GM19467 (cell line): Measurements from ENCODE around the gene RAB20.
"Not testable (repeated sequence)": the region's sequence is repeated elsewhere in the genome, so short reads cannot be mapped to it uniquely, and the experiment has no call there.

Experiments
- ATAC-seq: cut with Tn5 transposase; IDR thresholded peaks from one replicate; pipeline ENCODE4 v1.9.1; 2021; ENCODE audit warnings: mild to moderate bottlenecking, moderate library complexity; ENCODE audit not compliant: unreplicated experiment

Gene RAB20

GRCh38 chr13:110555601-110556223, 5.8 kb downstream of the RAB20 start:
- no peak for ATAC-seq

DNA sequence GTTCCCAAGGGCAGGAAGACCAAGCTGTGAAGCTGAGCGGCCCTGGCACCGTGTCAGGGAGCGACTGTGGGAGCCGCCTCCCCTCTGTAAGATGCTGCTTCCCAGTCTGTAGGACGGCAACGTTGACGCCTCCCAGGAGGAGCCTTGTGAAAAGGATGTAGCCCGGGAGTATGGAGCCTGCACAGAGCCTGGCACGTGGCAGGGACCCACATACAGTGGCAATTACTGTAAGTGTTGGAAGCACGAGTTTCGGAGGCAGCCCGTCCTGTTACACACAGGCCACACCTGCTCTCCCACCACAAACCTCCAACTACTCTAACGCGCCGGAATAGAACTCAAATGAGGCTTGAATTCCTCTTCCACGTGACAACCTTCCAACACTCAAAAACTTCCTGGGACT, 6.6 kb downstream of the RAB20 start:
- no peak for ATAC-seq

- no peak for ATAC-seq
Measured at GRCh38 chr13:110554227-110554836, 7.2 kb downstream of the RAB20 start.

- no peak for ATAC-seq
Measured at GRCh38 chr13:110553417-110553816, 8.1 kb downstream of the RAB20 start.

DNA sequence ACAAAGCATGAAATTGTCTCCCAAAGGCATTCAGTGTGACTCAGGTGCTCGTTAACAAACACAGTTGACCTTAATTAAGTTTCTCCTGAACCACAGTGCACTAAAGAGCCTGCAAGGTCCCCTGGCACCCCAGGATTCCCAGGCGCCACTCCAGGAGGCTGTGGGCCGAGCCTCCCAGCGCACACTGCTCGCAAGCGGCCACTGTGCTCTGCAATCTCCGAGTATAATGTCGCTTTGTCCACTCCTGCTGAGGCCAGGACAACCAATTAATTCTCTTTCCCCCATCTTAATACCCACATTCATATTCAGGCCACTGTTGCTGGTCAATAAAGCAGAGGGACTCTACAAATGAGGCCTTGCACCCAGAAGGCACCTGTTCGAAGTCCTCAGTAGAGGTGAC, 8.8 kb downstream of the RAB20 start:
- ATAC-seq: no peak

DNA sequence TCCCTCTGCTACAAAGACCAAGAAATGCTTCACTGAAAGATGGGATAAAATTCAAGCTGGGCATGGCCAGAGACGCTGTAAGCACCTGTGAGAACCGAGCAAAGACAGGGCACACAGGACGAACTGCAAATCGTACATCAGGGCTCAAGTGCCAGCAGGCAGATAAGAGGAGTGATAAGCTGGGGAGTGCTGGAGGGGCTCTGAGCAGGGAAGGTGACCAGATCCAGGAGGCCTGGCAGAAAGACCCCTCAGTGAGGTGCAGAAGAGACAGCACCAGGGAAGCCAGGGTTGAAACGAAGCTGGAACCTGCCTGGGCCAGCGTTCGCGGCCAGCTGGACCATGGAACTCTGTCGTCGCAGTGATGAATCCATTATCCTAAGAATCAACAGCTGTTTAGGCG, 10.2 kb downstream of the RAB20 start:
- ATAC-seq: no peak

GRCh38 chr13:110549795-110550160, 11.7 kb downstream of the RAB20 start:
- no peak for ATAC-seq

DNA sequence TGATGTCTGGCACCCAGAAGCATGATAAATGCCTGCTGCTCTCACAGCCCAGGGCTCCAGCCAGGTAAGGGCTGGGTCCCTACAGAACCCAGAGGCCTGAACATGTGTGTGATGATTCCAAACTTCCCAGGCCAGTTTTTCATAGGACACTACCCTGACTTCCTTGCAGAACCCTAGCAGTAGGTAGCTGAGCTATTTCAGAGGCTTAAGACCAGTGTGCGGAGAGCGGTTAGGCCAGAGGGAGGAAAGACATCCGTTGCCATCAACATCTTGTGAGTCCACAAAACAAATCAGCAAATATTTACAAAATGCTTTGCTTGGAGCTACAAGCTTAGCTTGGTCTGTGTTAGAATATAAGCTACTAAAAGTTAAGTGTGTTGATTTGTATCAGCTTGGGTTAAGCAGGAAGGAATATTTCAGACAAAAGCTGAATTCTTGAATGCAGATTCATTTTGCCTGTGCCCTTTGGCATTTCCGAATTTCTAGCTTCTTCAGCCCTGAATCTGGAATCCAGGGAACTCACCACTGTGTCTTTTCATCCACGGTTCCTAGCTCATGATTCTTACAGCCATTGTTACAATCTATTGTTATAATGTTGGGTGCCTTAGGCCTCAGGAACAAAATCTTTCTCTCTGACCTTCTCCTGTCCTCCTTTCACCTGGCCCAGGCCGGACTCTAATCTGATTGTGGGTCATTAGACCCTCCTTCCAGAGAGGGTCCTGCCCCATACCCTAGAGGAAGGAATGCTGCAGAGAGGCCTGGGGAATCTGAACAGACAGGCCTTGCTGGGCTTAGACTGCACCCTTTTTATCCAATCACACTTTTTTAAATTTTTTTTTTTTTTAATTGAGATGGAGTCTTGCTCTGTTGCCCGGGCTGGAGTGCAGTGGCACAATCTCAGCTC, 12.4 kb downstream of the RAB20 start:
- no peak for ATAC-seq

DNA sequence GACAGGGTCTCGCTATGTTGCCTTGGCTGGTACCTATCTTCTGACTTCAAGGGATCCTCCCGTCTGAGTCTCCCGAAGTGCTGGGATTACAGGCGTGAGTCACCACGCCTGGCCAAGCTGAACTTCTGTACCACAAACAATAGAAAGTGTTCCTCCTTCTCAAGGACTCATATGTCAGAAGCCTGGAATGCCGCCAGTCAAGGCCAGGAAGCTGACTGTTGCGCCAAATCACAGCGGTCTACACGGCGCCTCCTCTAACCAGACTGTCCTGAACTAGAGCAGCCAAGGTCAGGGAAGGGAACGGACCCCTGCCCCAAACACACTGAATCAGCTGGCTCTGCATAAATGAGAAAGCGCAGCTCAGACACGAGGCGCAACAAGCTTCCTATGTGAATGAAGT, 14.6 kb downstream of the RAB20 start:
- no peak for ATAC-seq

- ATAC-seq: no peak
Measured at GRCh38 chr13:110546378-110546777, 15.1 kb downstream of the RAB20 start.

- ATAC-seq: no peak
Measured at GRCh38 chr13:110542169-110542796, 19.2 kb downstream of the RAB20 start.

GRCh38 chr13:110541526-110541920, 20.0 kb downstream of the RAB20 start:
- ATAC-seq: no peak

GRCh38 chr13:110540871-110541525, 20.5 kb downstream of the RAB20 start:
- no peak for ATAC-seq

DNA sequence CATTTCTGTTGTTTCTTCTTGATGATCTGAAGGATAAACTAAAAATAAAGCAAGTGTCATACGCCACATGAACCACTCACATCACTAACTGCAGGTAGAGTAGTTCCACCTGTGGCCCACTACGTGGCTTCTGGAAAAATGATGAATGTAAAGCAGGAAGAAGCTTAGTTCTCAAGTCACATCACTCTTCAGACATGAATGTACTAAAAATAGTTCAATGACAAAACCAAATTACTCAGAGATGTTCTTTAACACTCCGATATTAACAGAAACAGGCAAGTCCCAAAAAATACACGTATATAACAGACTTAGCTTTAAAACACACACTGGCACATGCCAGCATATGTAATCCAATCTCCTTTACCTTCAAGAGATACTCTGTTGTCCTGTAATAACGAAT, 21.6 kb downstream of the RAB20 start:
- no peak for ATAC-seq

DNA sequence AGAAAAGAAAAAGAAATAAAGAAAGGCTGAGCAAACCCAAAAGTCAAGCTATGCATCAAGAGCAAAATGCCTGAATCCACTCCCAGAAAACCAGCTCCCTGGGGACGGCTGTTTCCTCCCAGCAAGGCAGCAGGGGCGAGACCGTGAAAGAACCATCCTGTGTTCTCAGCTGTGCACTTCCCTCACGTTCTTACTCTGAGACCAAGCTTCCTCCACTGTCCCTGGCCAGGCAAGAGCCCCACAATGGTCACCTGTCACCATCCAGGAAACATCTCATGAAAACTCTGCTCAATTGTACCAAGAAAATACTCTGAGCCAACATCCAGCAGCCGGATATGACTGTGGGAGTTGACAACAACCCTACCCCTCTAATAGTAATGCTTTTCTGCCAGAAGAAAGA, 22.9 kb downstream of the RAB20 start:
- ATAC-seq: peak; percentile 57

DNA sequence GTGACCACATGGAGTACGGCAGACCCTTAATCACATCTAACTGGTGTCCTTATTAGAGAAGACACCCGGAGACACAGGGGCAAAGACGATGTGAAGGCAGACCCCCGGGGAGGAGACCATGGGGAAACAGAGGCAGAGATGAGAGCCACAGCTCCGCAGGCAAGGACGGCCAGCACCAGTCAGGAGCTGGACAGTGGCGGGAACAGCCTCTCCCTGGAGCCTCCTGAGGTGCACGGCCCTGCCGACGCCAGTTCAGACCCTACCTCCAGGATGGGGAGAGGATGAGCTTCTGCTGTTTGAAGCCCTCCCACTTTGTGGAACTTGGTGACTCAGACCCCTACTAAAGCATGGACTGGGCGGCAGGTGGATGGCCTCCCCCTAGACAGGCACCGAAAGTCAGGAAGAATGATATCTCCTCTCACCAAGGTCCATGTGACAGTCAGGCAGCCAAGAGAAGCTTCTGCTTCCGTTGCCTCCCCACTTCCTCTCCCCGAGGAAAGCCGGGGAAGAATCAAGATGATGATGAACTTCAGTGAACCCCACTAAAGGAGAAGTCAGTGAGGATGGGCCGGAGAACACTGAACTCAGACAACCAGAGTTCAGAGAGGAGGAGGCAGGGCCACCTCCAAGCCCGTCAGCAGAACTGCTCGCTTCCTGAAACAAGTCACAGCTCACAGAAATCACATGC, 25.4 kb downstream of the RAB20 start:
- no peak for ATAC-seq

GRCh38 chr13:110535526-110535925, 26.0 kb downstream of the RAB20 start:
- ATAC-seq: no peak

- ATAC-seq: no peak
Measured at GRCh38 chr13:110533771-110534670, 27.5 kb downstream of the RAB20 start.

DNA sequence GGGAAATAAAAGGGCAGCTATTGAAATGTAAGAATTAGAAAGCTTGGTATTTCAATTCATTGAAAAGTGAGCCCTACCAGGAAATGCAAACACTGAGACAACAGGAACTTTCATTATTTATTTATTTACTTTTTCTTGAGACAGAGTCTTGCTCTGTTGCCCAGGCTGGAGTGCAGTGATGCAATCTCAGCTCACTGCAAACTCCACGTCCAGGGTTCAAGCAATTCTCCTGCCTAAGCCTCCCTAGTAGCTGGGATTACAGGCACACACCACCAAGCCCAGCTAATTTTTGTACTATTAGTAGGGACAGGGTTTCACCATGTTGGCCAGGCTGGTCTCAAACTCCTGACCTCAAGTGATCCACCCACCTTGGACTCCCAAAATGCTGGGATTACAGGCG, 29.3 kb downstream of the RAB20 start:
- ATAC-seq: not testable (repeated sequence)
